Heart left ventricle (tissue), 16 donors: ENCODE results near the gene HOXB7. TPM values are rescaled to one million over a fixed set of nuclear protein-coding genes. Genes with fewer than 3 reads are reported as not detected.

ENCODE experiments used
- ATAC-seq, 4 donors: fragments of 200-7000 bp; cut with Tn5 transposase; one replicate each; pipeline ENCODE4 v1.9.1; 2020 to 2022; ENCODE audit warnings: moderate library complexity in 4 of 4, mild to moderate bottlenecking in 3 of 4, moderate number of reproducible peaks in 1 of 4
- DNase-seq, 5 donors: peaks; one replicate each; pipeline ENCODE4 v3.0.0-alpha.2; 2020
- H3K27ac ChIP-seq, 12 donors: fragments of 200-600 bp; sonication (generic) in 4 of 12; one replicate each; pipeline versions ENCODE4 v1.5.0 to v1.8.0; 2016 to 2022; ENCODE audit warnings: mild to moderate bottlenecking in 2 of 12
- H3K27me3 ChIP-seq, 9 donors: fragments of 200-600 bp; sonication (generic) in 2 of 9; one replicate each; pipeline versions ENCODE4 v1.5.1 to v1.8.0; 2016 to 2022; ENCODE audit warnings: mild to moderate bottlenecking in 3 of 9
- H3K36me3 ChIP-seq, 9 donors: fragments of 200-600 bp; sonication (generic) in 2 of 9; one replicate each; pipeline versions ENCODE4 v1.5.0 to v1.8.0; 2018 to 2022; ENCODE audit warnings: mild to moderate bottlenecking in 2 of 9
- H3K4me1 ChIP-seq, 12 donors: fragments of 200-600 bp; sonication (generic) in 4 of 12; one replicate each; pipeline versions ENCODE4 v1.5.0 to v1.8.0; 2016 to 2022; ENCODE audit warnings: mild to moderate bottlenecking in 3 of 12
- H3K4me3 ChIP-seq, 12 donors: fragments of 200-600 bp; sonication (generic) in 4 of 12; one replicate each; pipeline versions ENCODE4 v1.5.0 to v1.8.0; 2017 to 2022; ENCODE audit warnings: mild to moderate bottlenecking in 9 of 12, moderate library complexity in 4 of 12
- H3K9me3 ChIP-seq, 12 donors: fragments of 200-600 bp; sonication (generic) in 4 of 12; one replicate each; pipeline versions ENCODE4 v1.5.0 to v1.8.0; 2016 to 2022; ENCODE audit warnings: mild to moderate bottlenecking in 1 of 12
- CTCF ChIP-seq, 12 donors: fragments of 200-600 bp; sonication (generic) in 4 of 12; IDR thresholded peaks; one replicate each; pipeline versions ENCODE4 v1.5.0 to v1.8.0; 2018 to 2022; ENCODE audit warnings: antibody characterized with exemption in 12 of 12, mild to moderate bottlenecking in 5 of 12
- POLR2A ChIP-seq, 2 donors: fragments of 450-650 bp; IDR thresholded peaks; one replicate each; pipeline ENCODE4 v1.6.1; 2017; ENCODE audit warnings: antibody characterized with exemption in 2 of 2, mild to moderate bottlenecking in 2 of 2, moderate library complexity in 2 of 2
- WGBS, 4 donors: extraction: QIAGEN DNeasy Blood & Tissue Kit in 2 of 4; methylation state at CpG; one replicate each; pipeline versions ENCODE4 v1.1.5 to v1.1.7; 2013 to 2018; 5-methylcytosine and 5-hydroxymethylcytosine counted together
- intact Hi-C, 10 donors: fragments of 100-400 bp; cut with DNase I; formaldehyde crosslinking; loops; one replicate each; pipeline versions ENCODE4 v1.11.1 to v1.14.2; 2022
- polyA plus RNA-seq, 2 donors: library from polyadenylated mRNA; stranded (reverse); fragments of 200-250 nt; gene quantifications; one replicate each; pipeline ENCODE4 v1.2.3, GENCODE V29; 2013
- total RNA-seq, 9 donors: library from RNA; depleted of rRNA in 2 of 9; stranded (reverse); fragments of >200 nt in 2 of 9; fragmentation: NEBNext Ultra II Directional in 3 of 9; extraction: Animal tissue kit (Norgen Biotek cat#: 25700) in 3 of 9; gene quantifications; one replicate each; pipeline versions ENCODE4 v1.1.0 to v1.2.4, GENCODE V29; 2016 to 2023
- donor health status: ischemic (EF 13 %, LVEDD 7.1; RV severe dilation, severe dysfunction).
- donor health status: healthy with polysubstance abuse.
- donor health status: DM: no; HTN: yes; CAD: no.
- donor health status: DM: no; HTN: no; CAD: no.
- donor health status: ischemic (EF 25% LVEDD 6.9; RV normal size, moderate dysfunction).
- donor health status: ischemic (EF 25% LVEDD 5.7; RV mildly dilated, moderate dysfunction).
- donor health status: healthy.
- donor health status: DM: yes; HTN: yes; CAD: no.
- donor health status: ischemic (EF 35%, LVEDD 5.7; RV mildly dilated, moderate dysfunction).
- donor health status: nonischemic (EF 11% LVEDD 7.7; RV severe dilation, severe dysfunction).
- donor health status: DM: yes; HTN: yes; CAD: no.
- donor health status: PGD.
- donor health status: ischemic (EF 29% LVEDD 5.4; RV normal size, mild dysfunction).
- donor health status: nonischemic (EF 23%, LVEDD 6.1; RV moderate dilation, normal function).

The HOXB7 gene
- total and polyA plus RNA-seq, 11 donors, result 0.12 to 0.88 (median 0.40) TPM; not detected in 5

- no peaks in the 10 kb centered on the region for H3K36me3 ChIP-seq
- peak overlapping the region in 1 of 12 donors; percentile 97 for H3K27ac ChIP-seq
- no peaks in the 10 kb centered on the region for H3K9me3 ChIP-seq
- WGBS, 4 donors, result 48 to 64% (median 60%) methylated on average over 15 of the region's 15 CpGs
- TF ChIP-seq POLR2A (IDR thresholded peaks at IDR 0.05) (no peak), CTCF (IDR thresholded peaks at IDR 0.05) (peak in 1 of 12 donors; percentile 5)
- no peak overlapping the region for H3K4me3 ChIP-seq
- H3K4me1 ChIP-seq, result peaks cover 0 to 39% (median 0%) of the 10 kb centered on the region in 12 donors
- intact Hi-C loops, result no loop called here
- DNase-seq, result no peak
- ATAC-seq, result no peak
- peaks cover 10 to 96% (median 61%) of the 10 kb centered on the region in 9 donors for H3K27me3 ChIP-seq
Observed at GRCh38 chr17:48561884-48562810, 48.7 kb downstream of the HOXB7 start.

- peaks cover 9 to 94% (median 51%) of the 10 kb centered on the region in 9 donors for H3K27me3 ChIP-seq
- no peaks in the 10 kb centered on the region for H3K9me3 ChIP-seq
- intact Hi-C loops, result no loop called here
- no peaks in the 10 kb centered on the region for H3K36me3 ChIP-seq
- 42 to 58% (median 50%) methylated on average over 14 of the region's 14 CpGs for WGBS, 4 donors
- H3K4me1 ChIP-seq, result peaks cover 0 to 28% (median 0%) of the 10 kb centered on the region in 12 donors
- ATAC-seq, result no peak
- H3K27ac ChIP-seq, result peak overlapping the region in 1 of 12 donors; percentile 90
- no peak for DNase-seq
- TF ChIP-seq POLR2A (IDR thresholded peaks at IDR 0.05), result no peak
- no peak for TF ChIP-seq CTCF (IDR thresholded peaks at IDR 0.05)
- H3K4me3 ChIP-seq, result no peak overlapping the region
Observed at GRCh38 chr17:48559840-48560817, 50.7 kb downstream of the HOXB7 start.

GRCh38 chr17:48559122-48559839, 51.5 kb downstream of the HOXB7 start:
- 39 to 59% (median 54%) methylated on average over 16 of the region's 16 CpGs for WGBS, 4 donors
- Histone ChIP-seq H3K36me3 (no peaks in the 10 kb centered on the region), H3K4me3 (no peak overlapping the region), H3K27me3 (peaks cover 9 to 94% (median 49%) of the 10 kb centered on the region in 9 donors), H3K4me1 (peaks cover 0 to 27% (median under 1%) of the 10 kb centered on the region in 12 donors), H3K9me3 (no peaks in the 10 kb centered on the region), H3K27ac (peak overlapping the region in 1 of 12 donors; percentile 90)
- TF ChIP-seq POLR2A (IDR thresholded peaks at IDR 0.05), result no peak
- no peak for TF ChIP-seq CTCF (IDR thresholded peaks at IDR 0.05)
- DNase-seq, result no peak
- ATAC-seq, result no peak
- intact Hi-C loops, result no loop called here
